ENCODE results near the gene STX5. TPM values are rescaled to one million over a fixed set of nuclear protein-coding genes. Genes with fewer than 3 reads are reported as not detected.

STX5 gene
- total RNA-seq, 1 experiment from 2014 or later = 24.0 TPM

Other genes with a start within 250 kb of the STX5 start
- 25.8 and 29.4 TPM in 2 replicates for gene TUT1, start 240.5 kb downstream of the STX5 start, total RNA-seq (2014; rRNA removed; shearing (Covaris generic))
- gene MTA2, start 230.2 kb downstream of the STX5 start, total RNA-seq (2014; rRNA removed; shearing (Covaris generic)) = 151 and 166 TPM in 2 replicates
- gene EML3, start 219.3 kb downstream of the STX5 start, total RNA-seq (2014; rRNA removed; shearing (Covaris generic)) = 28.0 and 29.3 TPM in 2 replicates
- gene ROM1, start 218.8 kb downstream of the STX5 start, total RNA-seq (2014; rRNA removed; shearing (Covaris generic)) = 1.1 and 2.5 TPM in 2 replicates
- 49.9 and 58.3 TPM in 2 replicates for gene B3GAT3, start 210.1 kb downstream of the STX5 start, total RNA-seq (2014; rRNA removed; shearing (Covaris generic))
- gene GANAB, start 185.4 kb downstream of the STX5 start, total RNA-seq (2014; rRNA removed; shearing (Covaris generic)) = 173 and 181 TPM in 2 replicates
- 19.5 and 26.1 TPM in 2 replicates for gene INTS5, start 178.7 kb downstream of the STX5 start, total RNA-seq (2014; rRNA removed; shearing (Covaris generic))
- 107 and 136 TPM in 2 replicates for gene C11orf98, start 166.8 kb downstream of the STX5 start, total RNA-seq (2014; rRNA removed; shearing (Covaris generic))
- gene CSKMT, start 166.7 kb downstream of the STX5 start, total RNA-seq (2014; rRNA removed; shearing (Covaris generic)) = 24.7 and 38.1 TPM in 2 replicates
- 19.0 and 22.4 TPM in 2 replicates for gene UQCC3, start 160.4 kb downstream of the STX5 start, total RNA-seq (2014; rRNA removed; shearing (Covaris generic))
- gene LBHD1, start 159.8 kb downstream of the STX5 start, total RNA-seq (2014; rRNA removed; shearing (Covaris generic)) = 2.7 and 4.5 TPM in 2 replicates
- gene UBXN1, start 153.0 kb downstream of the STX5 start, total RNA-seq (2014; rRNA removed; shearing (Covaris generic)) = 79.2 and 81.2 TPM in 2 replicates
- 0.14 and 0.30 TPM in 2 replicates for gene LRRN4CL, start 142.5 kb downstream of the STX5 start, total RNA-seq (2014; rRNA removed; shearing (Covaris generic))
- gene BSCL2, start 124.6 kb downstream of the STX5 start, total RNA-seq (2014; rRNA removed; shearing (Covaris generic)) = 169 and 200 TPM in 2 replicates
- gene GNG3, start 124.4 kb downstream of the STX5 start, total RNA-seq (2014; rRNA removed; shearing (Covaris generic)) = 0.33 and 3.1 TPM in 2 replicates
- 7.3 and 10.1 TPM in 2 replicates for gene HNRNPUL2, start 104.6 kb downstream of the STX5 start, total RNA-seq (2014; rRNA removed; shearing (Covaris generic))
- 45.1 and 63.1 TPM in 2 replicates for gene TTC9C, start 103.6 kb downstream of the STX5 start, total RNA-seq (2014; rRNA removed; shearing (Covaris generic))
- gene ZBTB3, start 77.9 kb downstream of the STX5 start, total RNA-seq (2014; rRNA removed; shearing (Covaris generic)) = 26.8 and 42.0 TPM in 2 replicates
- 155 and 172 TPM in 2 replicates for gene POLR2G, start 70.5 kb downstream of the STX5 start, total RNA-seq (2014; rRNA removed; shearing (Covaris generic))
- 32.1 and 42.9 TPM in 2 replicates for gene TAF6L, start 60.7 kb downstream of the STX5 start, total RNA-seq (2014; rRNA removed; shearing (Covaris generic))
- gene TMEM179B, start 44.6 kb downstream of the STX5 start, total RNA-seq (2014; rRNA removed; shearing (Covaris generic)) = 50.1 and 55.2 TPM in 2 replicates
- gene TMEM223, start 40.0 kb downstream of the STX5 start, total RNA-seq (2014; rRNA removed; shearing (Covaris generic)) = 30.2 and 42.1 TPM in 2 replicates
- 19.1 and 19.3 TPM in 2 replicates for gene NXF1, start 26.6 kb downstream of the STX5 start, total RNA-seq (2014; rRNA removed; shearing (Covaris generic))
- not detected in 2 replicates for gene TEX54, start 790 bp upstream of the STX5 start, total RNA-seq (2014; rRNA removed; shearing (Covaris generic))
- 153 and 160 TPM in 2 replicates for gene WDR74, start 7.5 kb upstream of the STX5 start, total RNA-seq (2014; rRNA removed; shearing (Covaris generic))
- 271 and 340 TPM in 2 replicates for gene SLC3A2, start 48.8 kb upstream of the STX5 start, total RNA-seq (2014; rRNA removed; shearing (Covaris generic))
- not detected in 2 replicates for gene CHRM1, start 89.3 kb upstream of the STX5 start, total RNA-seq (2014; rRNA removed; shearing (Covaris generic))
- not detected in 2 replicates for gene SLC22A6, start 152.9 kb upstream of the STX5 start, total RNA-seq (2014; rRNA removed; shearing (Covaris generic))
- not detected in 2 replicates for gene SLC22A8, start 183.8 kb upstream of the STX5 start, total RNA-seq (2014; rRNA removed; shearing (Covaris generic))